Heart left ventricle (tissue), 13 donors: ENCODE measurements around the gene C13orf46.

Experiments used
- CTCF ChIP-seq, 12 donors: fragments of 200-600 bp; sonication (generic) in 4 of 12; IDR thresholded peaks; one replicate each; pipeline versions ENCODE4 v1.5.0 to v1.8.0; 2018 to 2022; ENCODE audit warnings: antibody characterized with exemption in 12 of 12, mild to moderate bottlenecking in 5 of 12
- POLR2A ChIP-seq, 2 donors: fragments of 450-650 bp; IDR thresholded peaks; one replicate each; pipeline ENCODE4 v1.6.1; 2017; ENCODE audit warnings: antibody characterized with exemption in 2 of 2, mild to moderate bottlenecking in 2 of 2, moderate library complexity in 2 of 2
- donor health status: ischemic (EF 13 %, LVEDD 7.1; RV severe dilation, severe dysfunction).
- donor health status: DM: no; HTN: yes; CAD: no.
- donor health status: DM: no; HTN: no; CAD: no.
- donor health status: ischemic (EF 25% LVEDD 6.9; RV normal size, moderate dysfunction).
- donor health status: ischemic (EF 25% LVEDD 5.7; RV mildly dilated, moderate dysfunction).
- donor health status: ischemic (EF 35%, LVEDD 5.7; RV mildly dilated, moderate dysfunction).
- donor health status: nonischemic (EF 11% LVEDD 7.7; RV severe dilation, severe dysfunction).
- donor health status: DM: yes; HTN: yes; CAD: no.
- donor health status: PGD.
- donor health status: ischemic (EF 29% LVEDD 5.4; RV normal size, mild dysfunction).
- donor health status: nonischemic (EF 23%, LVEDD 6.1; RV moderate dilation, normal function).

DNA sequence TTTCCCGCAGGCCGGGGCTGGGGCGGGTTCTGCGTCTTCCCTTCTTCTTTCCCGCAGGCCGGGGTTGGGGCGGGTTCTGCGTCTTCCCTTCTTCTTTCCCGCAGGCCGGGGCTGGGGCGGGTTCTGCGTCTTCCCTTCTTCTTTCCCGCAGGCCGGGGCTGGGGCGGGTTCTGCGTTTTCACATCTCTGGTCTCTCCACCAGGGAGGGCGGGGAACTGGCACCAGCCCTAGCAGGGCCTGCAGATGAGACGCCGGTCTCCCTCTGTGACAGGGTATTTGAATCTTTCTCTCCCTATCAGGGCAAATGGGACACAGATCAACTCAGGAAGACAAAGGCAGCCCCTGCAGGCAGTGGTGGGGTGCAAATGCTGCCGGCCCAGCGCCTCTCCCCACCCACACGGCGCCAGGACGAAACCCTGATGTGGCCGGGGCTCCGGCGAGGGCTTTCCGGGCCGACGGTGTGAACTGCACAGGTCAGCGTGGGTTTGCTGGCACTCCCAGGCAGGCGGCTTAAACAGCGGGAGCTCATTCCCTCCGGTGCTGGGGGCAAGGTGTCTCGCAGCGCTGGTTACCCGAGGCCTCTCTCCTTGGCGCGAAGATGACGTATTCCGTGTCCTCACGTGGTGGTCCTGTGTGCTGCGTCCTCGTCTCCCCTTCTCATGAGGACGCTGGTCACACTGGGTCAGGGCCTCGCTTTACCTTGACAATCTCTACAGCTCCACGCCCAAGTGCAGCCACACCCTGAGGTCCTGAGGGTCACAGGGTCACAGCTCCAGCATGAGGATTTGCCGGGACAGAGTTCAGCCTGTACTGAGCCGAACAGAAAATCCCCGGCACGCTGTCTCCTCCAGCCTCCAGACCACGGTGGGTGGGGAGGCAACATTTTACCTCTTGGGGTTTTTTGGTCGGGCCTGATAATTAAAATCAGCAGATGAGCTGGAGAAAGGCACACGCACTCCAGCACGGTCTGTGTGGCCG is 717 bp upstream of the C13orf46 start:
- TF ChIP-seq CTCF (IDR thresholded peaks at IDR 0.05), result no peak
- TF ChIP-seq POLR2A (IDR thresholded peaks at IDR 0.05), result no peak
